ENCODE measurements around the gene ADAM20.
"Not testable (repeated sequence)": the region's sequence is repeated elsewhere in the genome, so short reads cannot be mapped to it uniquely, and the experiment has no call there.

ADAM20 gene

GRCh38 chr14:70514168-70515069, 20.4 kb downstream of the ADAM20 start:
- no peak overlapping the region for H3K27ac ChIP-seq
- TF ChIP-seq CTCF (conservative IDR thresholded peaks at IDR 0.05), result no peak

GRCh38 chr14:70498191-70498590, 36.6 kb downstream of the ADAM20 start:
- TF ChIP-seq CTCF (conservative IDR thresholded peaks at IDR 0.05), result no peak

GRCh38 chr14:70489579-70490200, 45.1 kb downstream of the ADAM20 start:
- H3K27ac ChIP-seq, result no peak overlapping the region
- no peak for TF ChIP-seq CTCF (conservative IDR thresholded peaks at IDR 0.05)

More at GRCh38 chr14:70498191-70498590, 36.6 kb downstream of the ADAM20 start:
- no peak overlapping the region for H3K27ac ChIP-seq

- H3K27ac ChIP-seq, result not testable (repeated sequence)
These were observed 57.3 kb downstream of the ADAM20 start for GRCh38 chr14:70477356-70478105.

- H3K27ac ChIP-seq, result peak overlapping the region; percentile 28; the same call in 1 of the 2 replicates
These were observed 59.3 kb downstream of the ADAM20 start for GRCh38 chr14:70475459-70475858.

- H3K27ac ChIP-seq, result no peak overlapping the region
- TF ChIP-seq CTCF (conservative IDR thresholded peaks at IDR 0.05), result no peak
These were observed 61.0 kb downstream of the ADAM20 start for GRCh38 chr14:70473825-70474224.

Measured in VCaP (cell line).